HG02852 (cell line): Measurements from ENCODE around the gene ERMN.

Experiments used
- ATAC-seq: cut with Tn5 transposase; IDR thresholded peaks from one replicate; pipeline ENCODE4 v1.9.1; 2021; ENCODE audit warnings: mild to moderate bottlenecking, moderate library complexity; ENCODE audit not compliant: unreplicated experiment

Gene ERMN

GRCh38 chr2:157333304-157334047, 7.9 kb upstream of the ERMN start:
- ATAC-seq: no peak

- no peak for ATAC-seq
Observed at GRCh38 chr2:157329524-157329923, 3.9 kb upstream of the ERMN start.

GRCh38 chr2:157327621-157328500, 2.2 kb upstream of the ERMN start:
- peak; percentile 99 for ATAC-seq

- ATAC-seq: peak; percentile 30
Observed at GRCh38 chr2:157327200-157327599, 1.6 kb upstream of the ERMN start.

- ATAC-seq: no peak
Observed at GRCh38 chr2:157326698-157327097, 1.1 kb upstream of the ERMN start.

GRCh38 chr2:157324331-157324843, 1.2 kb downstream of the ERMN start:
- no peak for ATAC-seq

GRCh38 chr2:157322432-157322831, 3.2 kb downstream of the ERMN start:
- no peak for ATAC-seq

GRCh38 chr2:157321466-157321865, 4.2 kb downstream of the ERMN start:
- no peak for ATAC-seq

GRCh38 chr2:157320409-157320808, 5.2 kb downstream of the ERMN start:
- no peak for ATAC-seq

- ATAC-seq: no peak
Observed at GRCh38 chr2:157319795-157320194, 5.8 kb downstream of the ERMN start.

- no peak for ATAC-seq
Observed at GRCh38 chr2:157318884-157319283, 6.7 kb downstream of the ERMN start.

- ATAC-seq: no peak
Observed at GRCh38 chr2:157315901-157316300, 9.7 kb downstream of the ERMN start.

- peak; percentile 51 for ATAC-seq
Observed at GRCh38 chr2:157312866-157313486, 12.6 kb downstream of the ERMN start.

- ATAC-seq: no peak
Observed at GRCh38 chr2:157311706-157312105, 13.9 kb downstream of the ERMN start.

GRCh38 chr2:157309878-157310277, 15.7 kb downstream of the ERMN start:
- ATAC-seq: no peak

- no peak for ATAC-seq
Observed at GRCh38 chr2:157307021-157307420, 18.6 kb downstream of the ERMN start.

- ATAC-seq: no peak
Observed at GRCh38 chr2:157305723-157306110, 19.9 kb downstream of the ERMN start.

GRCh38 chr2:157304811-157305722, 20.6 kb downstream of the ERMN start:
- no peak for ATAC-seq

- no peak for ATAC-seq
Observed at GRCh38 chr2:157303612-157304011, 22.0 kb downstream of the ERMN start.

GRCh38 chr2:157302492-157303099, 23.0 kb downstream of the ERMN start:
- ATAC-seq: peak; percentile 84
